ENCODE data around the gene ARID5A.
"Not testable (repeated sequence)": the region's sequence is repeated elsewhere in the genome, so short reads cannot be mapped to it uniquely, and the experiment has no call there.

The ARID5A gene

GRCh38 chr2:96541398-96542152 is 5.0 kb downstream of the ARID5A start:
- DNase-seq = no peak

- no peak for DNase-seq
Measured at GRCh38 chr2:96542357-96542977, 5.9 kb downstream of the ARID5A start.

DNA sequence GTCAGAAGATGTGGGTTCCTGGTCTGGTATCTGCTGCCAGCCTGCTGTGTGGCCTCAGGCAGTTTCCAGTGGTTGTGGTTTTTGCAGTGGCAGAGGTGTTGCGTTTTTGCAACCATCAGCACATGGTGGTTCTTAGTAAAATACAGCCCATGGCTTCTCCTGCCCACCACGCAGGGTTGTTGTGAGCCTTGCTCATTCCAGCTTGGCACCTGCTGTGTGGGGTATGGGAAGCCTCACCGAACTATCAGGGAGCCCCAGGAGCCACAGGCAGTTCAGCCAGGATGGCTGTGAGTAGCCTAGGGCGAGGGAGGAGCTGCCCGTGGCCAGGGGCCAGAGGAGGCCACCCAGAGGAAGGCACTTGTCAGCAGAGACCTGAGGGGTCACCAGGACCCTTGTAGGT is 9.8 kb downstream of the ARID5A start:
- no peak for DNase-seq

- DNase-seq = no peak
Measured at GRCh38 chr2:96546797-96547196, 10.2 kb downstream of the ARID5A start.

GRCh38 chr2:96547203-96547641 is 10.7 kb downstream of the ARID5A start:
- no peak for DNase-seq

DNA sequence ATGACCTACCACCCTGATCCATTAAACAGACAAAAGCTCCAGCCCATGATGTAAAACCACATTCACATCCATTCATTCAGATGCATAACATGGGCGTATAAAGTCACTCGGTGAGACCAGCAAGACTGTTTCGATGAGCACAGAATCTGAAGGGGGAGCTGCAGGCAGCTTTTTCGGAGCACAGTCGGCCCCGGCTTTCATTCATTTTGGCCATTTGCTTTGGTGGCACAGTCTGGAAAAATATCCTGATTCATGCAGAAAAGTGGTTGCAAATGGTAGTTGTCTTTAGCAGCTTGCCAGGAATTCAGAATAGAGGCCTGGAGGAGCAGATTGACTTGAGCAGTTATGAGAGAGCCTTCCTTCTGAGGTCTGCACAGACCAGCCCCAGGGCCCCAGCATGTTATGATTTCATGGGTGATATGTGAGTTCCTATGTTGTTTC is 11.2 kb downstream of the ARID5A start:
- DNase-seq = no peak

GRCh38 chr2:96548558-96549465 is 12.3 kb downstream of the ARID5A start:
- DNase-seq = no peak

- DNase-seq = no peak
Measured at GRCh38 chr2:96549466-96549785, 12.9 kb downstream of the ARID5A start.

- DNase-seq = no peak
Measured at GRCh38 chr2:96549967-96550786, 13.6 kb downstream of the ARID5A start.

DNA sequence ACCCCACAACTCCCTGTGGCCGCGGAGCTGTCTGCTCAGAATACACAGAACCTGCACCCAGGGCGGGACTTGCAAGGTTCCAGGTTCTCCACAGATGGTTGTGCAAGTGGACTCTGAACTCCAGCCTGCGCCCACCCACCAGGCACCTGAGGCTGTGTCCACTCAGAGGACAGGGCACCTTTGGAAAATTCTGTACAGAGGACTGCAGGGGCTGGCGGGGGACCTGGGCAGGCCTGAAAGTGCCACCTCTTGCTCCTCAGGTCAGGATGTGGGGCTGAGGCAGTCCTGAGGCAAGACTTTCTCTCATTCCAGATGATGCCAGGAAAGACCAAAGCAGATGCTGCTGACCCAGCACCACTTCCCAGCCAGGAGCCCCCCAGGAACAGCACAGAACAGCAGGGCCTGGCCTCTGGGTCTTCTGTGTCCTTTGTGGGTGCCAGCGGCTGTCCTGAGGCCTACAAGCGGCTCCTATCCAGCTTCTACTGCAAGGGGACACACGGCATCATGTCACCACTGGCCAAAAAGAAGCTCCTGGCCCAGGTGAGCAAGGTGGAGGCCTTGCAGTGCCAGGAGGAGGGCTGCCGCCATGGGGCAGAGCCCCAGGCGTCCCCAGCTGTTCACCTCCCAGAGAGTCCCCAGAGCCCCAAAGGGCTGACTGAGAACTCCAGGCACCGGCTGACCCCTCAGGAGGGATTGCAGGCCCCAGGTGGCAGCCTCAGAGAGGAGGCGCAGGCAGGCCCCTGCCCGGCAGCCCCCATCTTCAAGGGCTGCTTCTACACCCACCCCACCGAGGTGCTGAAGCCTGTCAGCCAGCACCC is 14.4 kb downstream of the ARID5A start:
- no peak for DNase-seq

DNA sequence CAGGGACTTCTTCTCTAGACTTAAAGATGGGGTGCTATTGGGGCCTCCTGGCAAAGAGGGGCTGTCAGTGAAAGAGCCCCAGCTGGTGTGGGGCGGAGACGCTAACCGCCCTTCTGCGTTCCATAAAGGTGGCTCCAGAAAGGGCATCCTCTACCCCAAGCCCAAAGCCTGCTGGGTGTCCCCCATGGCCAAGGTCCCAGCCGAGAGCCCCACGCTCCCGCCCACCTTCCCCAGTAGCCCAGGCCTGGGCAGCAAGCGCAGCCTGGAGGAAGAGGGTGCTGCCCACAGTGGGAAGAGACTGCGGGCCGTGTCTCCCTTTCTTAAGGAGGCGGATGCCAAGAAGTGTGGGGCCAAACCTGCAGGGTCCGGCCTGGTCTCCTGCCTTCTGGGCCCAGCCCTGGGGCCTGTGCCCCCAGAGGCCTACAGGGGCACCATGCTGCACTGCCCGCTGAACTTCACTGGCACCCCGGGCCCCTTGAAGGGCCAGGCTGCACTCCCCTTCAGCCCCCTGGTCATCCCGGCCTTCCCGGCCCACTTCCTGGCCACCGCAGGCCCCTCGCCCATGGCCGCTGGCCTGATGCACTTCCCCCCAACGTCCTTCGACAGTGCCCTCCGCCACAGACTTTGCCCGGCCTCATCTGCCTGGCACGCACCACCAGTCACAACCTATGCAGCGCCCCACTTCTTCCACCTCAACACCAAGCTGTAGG is 15.2 kb downstream of the ARID5A start:
- no peak for DNase-seq

GRCh38 chr2:96552315-96553175 is 16.0 kb downstream of the ARID5A start:
- DNase-seq = no peak

DNA sequence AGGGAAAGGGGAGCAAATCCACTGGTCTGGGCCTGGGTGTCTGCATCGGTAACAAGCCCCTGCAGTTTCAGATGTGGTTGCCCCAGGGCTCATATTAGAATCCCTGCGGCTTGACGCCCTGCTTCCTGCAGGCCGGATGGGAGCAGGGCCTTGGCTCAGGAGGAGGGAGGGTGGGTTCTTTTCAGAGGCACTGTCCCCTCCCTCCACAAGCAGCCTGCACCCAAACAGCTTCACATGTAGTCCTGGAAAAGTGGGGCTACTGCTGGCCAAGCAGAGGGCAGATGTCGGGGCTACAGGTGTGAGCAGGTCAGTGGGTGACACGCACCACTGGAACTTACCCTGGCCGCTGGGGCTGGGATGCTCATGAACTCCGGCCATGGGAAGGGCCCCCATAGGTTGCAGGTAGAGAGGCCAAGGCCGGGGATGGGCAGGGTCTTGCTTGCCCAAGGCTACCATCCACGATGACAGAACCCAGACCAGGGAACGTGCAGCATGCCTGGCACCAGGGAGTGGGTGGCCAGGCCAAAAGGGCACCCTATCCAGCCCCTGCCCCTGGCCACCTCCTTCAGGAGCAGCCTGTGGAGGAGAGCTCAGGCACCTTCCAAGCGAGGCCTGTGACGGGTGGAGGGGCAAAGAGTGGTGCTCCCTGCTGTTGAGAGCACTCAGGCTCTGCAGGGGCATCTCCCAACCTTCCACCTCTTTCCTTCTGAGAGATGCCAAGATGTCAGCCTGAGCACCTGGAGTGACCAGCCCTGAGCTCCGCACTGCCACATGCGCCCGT is 16.8 kb downstream of the ARID5A start:
- no peak for DNase-seq

DNA sequence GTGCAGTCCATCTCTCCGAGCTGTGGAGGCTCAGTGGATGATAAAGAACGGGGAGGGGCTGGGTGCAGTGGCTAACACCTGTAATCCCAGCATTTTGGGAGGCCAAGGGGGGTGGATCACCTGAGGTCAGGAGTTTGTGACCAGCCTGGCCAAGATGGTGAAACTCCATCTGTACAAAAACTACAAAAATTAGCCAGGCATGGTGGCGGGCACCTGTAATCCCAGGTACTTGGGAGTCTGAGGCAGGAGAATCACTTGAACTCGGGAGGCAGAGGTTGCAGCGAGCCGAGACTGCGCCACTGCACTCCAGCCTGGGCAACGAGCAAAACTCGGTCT is 17.4 kb downstream of the ARID5A start:
- DNase-seq = not testable (repeated sequence)

GRCh38 chr2:96554293-96555145 is 18.0 kb downstream of the ARID5A start:
- DNase-seq = peak; percentile 68 to 87 (median 74)

GRCh38 chr2:96555146-96555610 is 18.6 kb downstream of the ARID5A start:
- no peak for DNase-seq

DNA sequence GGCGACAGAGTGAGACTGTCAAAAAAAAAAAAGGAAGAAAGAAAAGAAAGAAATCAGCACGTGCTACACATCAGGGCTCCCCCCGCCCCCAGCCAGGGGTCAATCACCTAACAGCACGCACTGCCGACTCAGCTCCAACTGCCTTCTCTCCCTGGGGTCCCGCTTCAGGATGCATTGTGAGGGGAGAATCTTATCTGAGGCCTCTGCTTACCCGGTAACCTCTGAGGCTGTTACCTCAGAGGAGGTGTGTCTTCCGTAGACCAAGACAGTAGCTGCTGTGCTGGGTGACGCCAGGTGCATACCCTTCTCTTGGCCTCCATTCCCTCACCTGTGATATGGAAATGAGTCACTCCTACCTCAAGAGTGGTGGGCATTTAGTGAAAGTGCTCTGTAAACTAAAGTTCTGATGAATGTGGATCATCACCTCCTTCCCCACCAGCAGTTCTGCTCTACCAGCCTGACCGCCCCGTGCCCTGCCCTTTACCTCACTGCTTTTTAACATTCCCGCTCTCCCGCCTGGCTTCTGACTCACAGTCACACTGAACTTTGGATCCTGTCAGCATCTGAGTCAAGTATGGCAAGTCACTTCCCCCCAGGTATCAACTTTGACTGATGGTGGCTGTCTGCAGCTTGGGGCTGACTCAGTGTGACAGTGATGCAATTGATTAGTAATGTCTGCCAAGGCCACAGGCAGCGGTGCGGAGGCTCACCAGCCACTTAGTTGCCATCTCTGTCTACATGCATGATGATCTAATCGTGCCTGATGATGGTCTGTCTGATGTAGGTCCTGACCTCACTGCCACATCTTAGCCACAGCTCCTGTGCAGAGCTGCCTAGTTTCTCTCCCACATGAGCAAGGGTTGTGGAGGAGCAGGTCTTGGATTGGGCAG is 20.1 kb downstream of the ARID5A start:
- peak; percentile 87 to 96 (median 90) for DNase-seq

Data from suppressor macrophage (primary cell).